ENCODE data around the gene POU3F1.
A peak's percentile ranks its signal among the peaks of the same experiment; 100 is the strongest.

The POU3F1 gene

GRCh38 chr1:38028105-38028591, 18.4 kb downstream of the POU3F1 start:
- DNase-seq (ENCODE audit: low spot score) = no peak

GRCh38 chr1:38027201-38028104, 19.1 kb downstream of the POU3F1 start:
- no peak for DNase-seq (ENCODE audit: low spot score)

GRCh38 chr1:38026592-38027200, 19.9 kb downstream of the POU3F1 start:
- peak; percentile 38 for DNase-seq (ENCODE audit: low spot score)

DNA sequence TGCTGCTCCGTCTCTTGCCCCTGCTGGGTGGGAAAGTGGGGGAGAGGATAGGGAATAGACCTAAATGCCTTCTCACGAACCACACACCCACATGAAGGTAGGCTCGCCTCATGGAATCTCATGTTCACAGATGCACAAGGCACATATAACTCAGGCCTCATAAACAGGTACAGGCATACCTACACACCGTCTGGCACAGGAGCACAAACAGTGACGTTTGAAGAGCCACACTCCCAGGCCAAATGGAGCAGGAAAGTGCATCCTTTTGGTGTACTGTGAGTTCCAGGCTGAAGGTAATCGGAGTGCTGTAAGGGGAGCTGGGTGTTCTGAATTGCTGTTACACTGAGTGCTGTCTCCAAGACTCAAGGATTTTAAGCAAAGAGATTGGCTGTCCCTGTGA, 20.9 kb downstream of the POU3F1 start:
- no peak for DNase-seq (ENCODE audit: low spot score)

DNA sequence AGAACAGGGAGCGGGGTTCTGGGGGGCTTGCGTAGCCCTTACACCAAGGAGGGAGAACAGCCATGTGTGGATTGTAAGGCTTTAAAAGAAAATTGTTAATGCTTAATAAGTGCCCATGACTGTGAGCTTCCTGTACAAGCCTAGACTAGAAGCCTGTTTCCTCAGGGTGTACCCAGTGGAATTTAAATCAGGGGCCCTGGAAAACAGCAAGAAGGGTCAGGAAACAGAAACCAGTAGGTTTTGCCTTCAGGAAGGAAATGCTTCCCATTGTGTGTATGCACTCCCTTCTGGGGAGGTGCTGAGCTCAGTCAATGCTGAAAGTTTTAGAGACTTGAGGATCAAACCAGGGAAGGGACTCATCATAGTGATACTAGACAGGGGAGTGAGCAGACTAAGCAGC, 21.4 kb downstream of the POU3F1 start:
- DNase-seq (ENCODE audit: low spot score) = no peak

DNA sequence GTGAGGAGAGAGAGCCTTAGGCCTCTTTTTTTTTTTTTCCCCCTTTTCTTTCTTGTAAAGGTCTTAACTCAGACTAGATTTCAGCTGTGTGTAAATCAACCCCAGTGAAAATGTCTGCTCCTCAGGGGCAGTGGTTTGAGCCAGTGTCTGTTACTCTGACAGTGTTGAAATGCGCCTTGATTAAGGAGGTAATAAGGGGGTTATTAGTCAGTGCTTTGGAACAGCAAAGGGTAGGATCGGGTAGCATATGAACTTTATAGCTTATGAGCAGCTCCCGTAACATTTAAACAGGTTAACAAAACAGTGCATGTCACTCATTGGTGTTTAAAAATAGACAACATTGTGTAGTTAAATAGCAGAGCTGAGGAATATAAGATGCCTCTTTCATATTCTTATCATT, 23.8 kb downstream of the POU3F1 start:
- DNase-seq (ENCODE audit: low spot score) = no peak

GRCh38 chr1:38021969-38022368, 24.6 kb downstream of the POU3F1 start:
- DNase-seq (ENCODE audit: low spot score) = no peak

GRCh38 chr1:38020396-38020795, 26.2 kb downstream of the POU3F1 start:
- no peak for DNase-seq (ENCODE audit: low spot score)

DNA sequence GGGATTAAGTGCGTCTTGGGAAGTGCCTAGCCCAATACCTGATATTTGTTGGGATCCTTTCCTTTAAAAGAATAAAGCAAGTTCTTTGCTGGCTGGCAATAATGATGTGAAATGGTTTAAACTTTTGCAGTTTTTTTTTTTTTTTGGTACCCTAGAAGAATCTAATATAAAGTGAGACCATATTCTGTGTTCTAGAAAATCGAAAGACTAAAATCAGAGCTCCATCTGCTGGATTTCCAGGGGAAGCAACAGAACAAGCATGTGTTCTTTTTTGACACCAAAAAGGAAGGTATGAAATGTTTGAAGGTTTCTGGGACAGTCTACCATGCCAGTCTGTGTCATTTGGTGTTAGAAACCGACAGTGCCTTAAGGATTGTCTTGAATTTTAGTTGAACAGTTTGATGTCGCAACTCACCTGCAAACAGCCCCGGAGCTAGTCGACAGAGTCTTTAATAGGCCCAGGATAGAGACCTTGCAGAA, 27.7 kb downstream of the POU3F1 start:
- no peak for DNase-seq (ENCODE audit: low spot score)

GRCh38 chr1:38015978-38016725, 30.4 kb downstream of the POU3F1 start:
- no peak for DNase-seq (ENCODE audit: low spot score)

DNA sequence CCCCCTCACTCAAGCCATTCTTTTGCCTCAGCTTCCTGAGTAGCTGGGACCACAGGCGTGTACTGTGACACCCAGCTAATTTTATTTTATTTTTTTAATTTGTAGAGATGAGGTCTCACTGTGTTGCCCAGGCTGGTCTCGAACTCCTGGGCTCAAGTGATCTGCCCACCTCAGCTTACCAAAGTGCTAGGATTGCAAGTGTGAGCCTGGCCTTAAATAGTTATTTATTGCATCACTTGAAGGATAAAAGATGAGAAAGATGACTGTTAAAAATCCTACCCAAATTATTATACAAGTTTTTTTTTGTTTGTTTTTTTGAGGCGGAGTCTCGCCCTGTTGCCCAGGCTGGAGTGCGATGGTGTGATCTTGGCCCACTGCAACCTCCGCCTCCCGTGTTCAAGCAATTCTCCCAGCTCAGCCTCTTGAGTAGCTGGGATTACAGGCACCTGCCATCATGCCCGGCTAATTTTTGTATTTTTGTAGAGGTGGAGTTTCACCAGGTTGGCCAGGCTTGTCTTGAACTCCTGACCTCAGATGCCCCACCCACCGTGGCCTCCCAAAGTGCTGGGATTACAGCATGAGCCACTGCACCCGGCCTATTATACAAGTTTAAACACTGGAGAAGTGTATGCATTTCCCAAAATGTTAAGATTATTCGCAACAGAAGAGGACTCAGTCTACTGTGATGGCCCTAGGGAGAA, 31.7 kb downstream of the POU3F1 start:
- no peak for DNase-seq (ENCODE audit: low spot score)

GRCh38 chr1:38014171-38014570, 32.4 kb downstream of the POU3F1 start:
- DNase-seq (ENCODE audit: low spot score) = no peak

- DNase-seq (ENCODE audit: low spot score) = no peak
These were observed 33.4 kb downstream of the POU3F1 start for GRCh38 chr1:38013227-38013622.

GRCh38 chr1:38012363-38013226, 34.0 kb downstream of the POU3F1 start, which contains the start of gene UTP11:
Gene UTP11, plus strand, starts transcription at chr1:38012734. Its CDS starts 69 bp downstream, at chr1:38012803.
- DNase-seq (ENCODE audit: low spot score) = peak; percentile 98

GRCh38 chr1:38009841-38010180, 36.8 kb downstream of the POU3F1 start:
- no peak for DNase-seq (ENCODE audit: low spot score)

DNA sequence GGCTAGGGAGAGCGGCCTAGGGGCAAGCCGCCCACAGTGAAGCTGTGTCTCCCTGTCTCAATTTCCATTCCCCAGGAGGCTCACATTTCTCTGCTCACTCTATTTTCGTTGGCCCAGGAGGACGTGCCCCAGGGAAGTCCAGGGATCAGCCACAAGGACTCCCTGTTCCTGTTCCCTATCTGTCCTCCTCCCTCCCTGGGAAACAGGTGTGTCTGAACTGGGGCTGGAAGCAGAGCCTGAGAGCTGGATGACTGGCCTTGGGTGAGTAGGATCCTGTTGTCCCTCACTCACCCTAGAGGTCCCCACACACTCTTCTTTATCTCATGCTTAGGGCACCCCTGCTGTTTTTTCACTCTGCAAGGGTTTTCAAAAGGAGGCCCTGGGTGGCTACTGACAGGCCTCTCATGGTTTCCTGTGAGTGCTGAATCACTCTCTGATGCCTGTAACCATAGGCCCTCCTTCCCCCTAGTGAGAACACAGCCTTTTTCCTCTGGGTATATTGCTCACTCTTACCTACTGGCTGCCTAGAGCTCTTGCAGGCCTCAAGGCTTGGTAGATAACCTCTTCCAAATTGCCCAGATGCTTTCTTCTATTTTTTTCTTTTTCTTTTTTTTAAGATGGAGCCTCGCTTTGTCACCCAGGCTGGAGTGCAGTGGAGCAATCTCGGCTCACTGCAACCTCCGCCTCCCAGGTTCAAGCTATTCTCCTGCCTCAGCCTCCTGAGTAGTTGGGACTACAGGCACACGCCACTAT, 37.3 kb downstream of the POU3F1 start:
- no peak for DNase-seq (ENCODE audit: low spot score)

DNA sequence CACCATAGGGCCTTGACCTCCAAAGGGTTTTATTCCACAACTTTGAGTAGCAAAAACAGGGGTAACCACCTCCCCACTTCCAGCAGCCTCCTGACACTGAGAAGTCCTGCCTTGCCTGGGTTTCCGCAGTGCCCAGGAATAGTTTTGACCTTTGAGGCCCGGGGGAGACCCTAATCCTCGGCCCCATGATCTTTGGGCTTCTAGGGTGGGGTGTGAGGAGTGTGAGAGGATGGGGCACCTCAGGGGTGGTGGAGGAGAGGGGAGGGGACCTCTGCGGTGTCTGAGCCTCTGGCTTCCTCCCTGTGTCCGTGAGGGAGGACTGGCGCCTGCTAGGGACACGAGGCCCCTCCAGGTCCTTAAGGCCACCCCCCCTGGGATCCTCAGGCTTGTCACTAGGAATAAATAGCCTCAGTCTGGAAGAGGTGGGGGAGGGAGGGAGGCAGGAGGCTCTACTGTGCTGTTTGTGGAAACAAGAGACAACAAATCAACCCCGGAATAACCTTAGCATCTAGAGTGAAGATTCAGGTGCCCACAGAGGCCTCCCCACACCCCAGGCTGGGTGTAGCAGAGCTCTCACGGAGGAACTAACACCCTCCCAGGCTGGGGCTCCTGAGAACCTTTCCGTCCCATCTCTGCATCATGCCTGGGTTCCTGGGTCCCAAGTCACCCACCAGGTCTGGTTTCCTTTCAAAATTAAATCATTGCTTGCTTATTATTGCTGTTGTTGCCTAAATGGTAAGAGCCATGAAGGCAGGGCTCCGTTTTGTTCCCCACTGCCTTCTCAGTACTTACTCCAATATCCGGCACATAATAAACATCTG, 40.4 kb downstream of the POU3F1 start:
- DNase-seq (ENCODE audit: low spot score) = no peak

DNA sequence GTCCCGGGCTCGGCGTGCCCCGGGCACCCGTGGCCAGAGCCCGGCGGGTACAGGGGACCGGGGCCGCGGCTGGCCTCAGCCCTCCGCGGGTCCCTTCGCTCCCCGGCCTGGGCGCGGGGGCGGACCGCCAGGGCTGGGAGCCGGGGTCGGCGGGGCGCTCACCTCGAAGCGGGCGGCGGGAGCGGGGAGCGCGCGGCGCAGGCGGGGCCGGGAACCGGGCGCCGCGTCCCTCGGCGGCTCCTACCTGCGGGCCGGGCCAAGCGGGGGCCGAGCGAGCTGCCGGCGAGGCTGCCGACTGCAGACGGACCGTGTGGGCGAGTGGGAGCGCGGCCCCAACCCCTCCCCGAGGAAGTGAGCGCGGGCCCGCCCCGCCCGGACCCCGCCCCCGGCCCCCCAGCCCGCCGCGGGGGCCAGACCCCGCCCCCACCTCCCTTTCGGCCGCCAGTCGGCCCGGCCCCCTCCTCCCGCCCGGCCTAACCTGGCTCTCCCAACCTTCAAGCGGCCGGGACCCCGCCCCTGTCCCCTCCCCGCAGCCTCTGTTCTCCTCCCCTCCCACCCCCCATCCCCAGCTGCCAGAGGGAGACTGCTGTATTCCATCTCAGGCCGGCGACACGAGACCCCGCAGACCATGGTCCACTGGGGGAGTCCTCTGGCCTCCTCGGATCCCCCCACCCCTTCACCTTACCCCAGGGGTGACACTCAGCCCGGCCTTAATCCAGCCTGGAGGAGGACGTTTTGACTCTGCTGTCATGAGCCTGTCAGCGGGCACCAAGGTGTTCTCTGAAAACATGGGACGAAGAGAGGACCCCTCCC, 41.2 kb downstream of the POU3F1 start, which contains the start of gene FHL3:
Gene FHL3 (minus strand): TSS at position 320 of the 813 bp plus-strand sequence. CDS start 6,102 bp downstream, outside the sequence.
- no peak for DNase-seq (ENCODE audit: low spot score)
